HS-27A (cell line): ENCODE results near the gene SSX3.
"Not testable (repeated sequence)": the region's sequence is repeated elsewhere in the genome, so short reads cannot be mapped to it uniquely, and the experiment has no call there.

Source experiments
- DNase-seq: peaks from one replicate; pipeline ENCODE4 v3.0.0-alpha.2; 2012; ENCODE audit warnings: low read depth, missing footprints

The SSX3 gene, protein sequence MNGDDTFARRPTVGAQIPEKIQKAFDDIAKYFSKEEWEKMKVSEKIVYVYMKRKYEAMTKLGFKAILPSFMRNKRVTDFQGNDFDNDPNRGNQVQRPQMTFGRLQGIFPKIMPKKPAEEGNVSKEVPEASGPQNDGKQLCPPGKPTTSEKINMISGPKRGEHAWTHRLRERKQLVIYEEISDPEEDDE

DNA sequence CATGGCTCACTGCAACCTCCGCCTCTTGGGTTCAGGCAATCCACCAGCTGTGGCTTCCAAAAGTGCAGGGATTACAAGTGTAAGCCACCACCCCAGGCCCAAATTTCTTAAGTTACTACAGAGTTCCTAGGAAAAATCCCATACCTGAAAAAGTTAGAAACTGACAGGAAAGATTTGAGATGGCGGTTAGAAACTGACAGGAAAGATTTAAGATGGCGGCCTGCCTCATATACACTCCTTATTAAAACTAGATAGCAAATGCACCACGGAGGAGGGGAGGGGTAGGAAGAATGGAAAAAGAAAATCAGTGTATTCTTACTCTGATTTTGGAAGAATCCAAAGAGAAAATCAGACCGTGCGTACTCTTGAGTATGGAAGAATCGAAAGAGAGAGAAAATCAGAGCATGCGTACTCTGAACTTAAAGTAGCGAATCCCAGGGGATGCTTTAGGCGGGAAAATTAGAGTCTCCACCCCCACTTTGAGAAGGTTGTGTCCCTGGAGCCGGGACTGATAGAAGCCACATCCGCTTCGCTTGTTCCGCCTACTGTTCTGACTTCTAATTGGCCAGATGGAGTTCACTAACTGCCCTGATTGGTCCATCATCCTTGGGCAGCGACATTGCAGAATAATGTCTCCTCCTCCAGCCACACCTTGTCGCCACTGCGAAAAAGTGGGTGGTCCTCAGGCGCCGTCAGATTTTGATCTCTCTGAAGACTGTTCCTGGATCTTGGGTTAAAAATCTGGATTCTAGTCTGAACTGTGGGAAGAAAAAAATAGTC, at the start of gene SSX3:
Gene SSX3, minus strand, starts transcription at position 389 of the 780 bp plus-strand sequence. CDS start 1,454 bp downstream, outside the sequence.
- DNase-seq = not testable (repeated sequence)

DNA sequence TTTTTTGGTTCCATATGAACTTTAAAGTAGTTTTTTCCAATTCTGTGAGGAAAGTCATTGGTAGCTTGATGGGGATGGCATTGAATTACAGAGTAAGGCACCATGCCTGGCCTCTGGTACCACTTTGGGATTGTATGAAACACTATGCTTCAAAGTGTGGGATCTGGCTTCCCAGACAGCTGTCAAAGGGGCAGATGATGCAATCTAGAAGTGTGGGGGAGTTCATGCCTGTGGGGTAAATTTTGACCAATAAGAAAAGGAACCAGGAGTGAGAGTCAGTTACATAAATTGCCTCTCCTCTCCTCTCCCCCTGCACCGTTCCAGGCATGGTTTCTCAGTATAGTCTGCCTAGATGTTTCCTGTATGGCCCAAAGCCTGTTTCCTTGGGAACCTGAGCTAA, 41.3 kb upstream of the SSX3 start:
- DNase-seq = not testable (repeated sequence)

DNA sequence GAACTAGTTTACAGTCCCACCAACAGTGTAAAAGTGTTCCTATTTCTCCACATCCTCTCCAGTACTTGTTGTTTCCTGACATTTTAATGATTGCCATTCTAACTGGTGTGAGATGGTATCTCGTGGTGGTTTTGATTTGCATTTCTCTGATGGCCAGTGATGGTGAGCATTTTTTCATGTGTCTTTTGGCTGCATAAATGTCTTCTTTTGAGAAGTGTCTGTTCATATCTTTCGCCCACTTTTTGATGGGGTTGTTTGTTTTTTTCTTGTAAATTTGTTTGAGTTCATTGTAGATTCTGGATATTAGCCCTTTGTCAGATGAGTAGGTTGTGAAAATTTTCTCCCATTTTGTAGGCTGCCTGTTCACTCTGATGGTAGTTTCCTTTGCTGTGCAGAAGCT, 40.4 kb upstream of the SSX3 start:
- not testable (repeated sequence) for DNase-seq

DNA sequence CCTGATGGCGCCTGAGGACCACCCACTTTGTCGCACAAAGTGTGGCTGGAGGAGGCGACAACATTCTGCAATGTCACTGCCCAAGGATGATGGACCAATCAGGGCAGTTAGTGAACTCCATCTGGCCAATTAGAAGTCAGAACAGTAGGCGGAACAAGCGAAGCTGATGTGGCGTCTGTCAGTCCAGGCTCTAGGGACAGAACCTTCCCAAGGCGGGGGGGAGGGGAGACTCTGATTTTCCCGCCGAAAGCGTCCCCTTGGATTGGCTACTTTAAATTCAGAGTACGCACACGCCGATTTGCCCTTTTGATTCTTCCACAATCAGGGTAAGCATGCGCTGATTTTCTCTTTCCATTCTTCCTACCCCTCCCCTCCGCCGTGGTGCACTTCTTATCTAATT, 26.7 kb upstream of the SSX3 start, which contains the start of gene SSX4:
Gene SSX4, plus strand, starts transcription at position 301 of the 400 bp plus-strand sequence. CDS start 515 bp downstream, outside the sequence.
- DNase-seq = not testable (repeated sequence)

DNA sequence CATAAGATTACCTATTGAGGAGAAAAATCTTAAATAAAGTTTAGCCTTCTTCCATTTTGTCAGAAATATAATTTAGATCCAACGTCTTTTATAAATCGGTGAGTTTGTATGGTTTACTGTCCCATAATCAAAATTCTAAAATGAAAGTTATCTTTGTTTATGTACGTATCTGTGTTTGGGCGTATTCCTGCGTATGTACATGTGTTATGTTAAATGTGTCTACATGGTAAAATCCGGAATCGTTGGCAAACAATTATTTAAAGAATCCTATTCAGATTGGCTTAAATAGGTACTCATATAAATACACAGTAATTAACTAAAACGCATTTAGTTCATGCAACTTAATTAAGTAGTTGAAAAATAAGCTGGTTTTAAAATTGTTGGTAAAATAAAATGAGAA, 13.9 kb upstream of the SSX3 start:
- DNase-seq = not testable (repeated sequence)

DNA sequence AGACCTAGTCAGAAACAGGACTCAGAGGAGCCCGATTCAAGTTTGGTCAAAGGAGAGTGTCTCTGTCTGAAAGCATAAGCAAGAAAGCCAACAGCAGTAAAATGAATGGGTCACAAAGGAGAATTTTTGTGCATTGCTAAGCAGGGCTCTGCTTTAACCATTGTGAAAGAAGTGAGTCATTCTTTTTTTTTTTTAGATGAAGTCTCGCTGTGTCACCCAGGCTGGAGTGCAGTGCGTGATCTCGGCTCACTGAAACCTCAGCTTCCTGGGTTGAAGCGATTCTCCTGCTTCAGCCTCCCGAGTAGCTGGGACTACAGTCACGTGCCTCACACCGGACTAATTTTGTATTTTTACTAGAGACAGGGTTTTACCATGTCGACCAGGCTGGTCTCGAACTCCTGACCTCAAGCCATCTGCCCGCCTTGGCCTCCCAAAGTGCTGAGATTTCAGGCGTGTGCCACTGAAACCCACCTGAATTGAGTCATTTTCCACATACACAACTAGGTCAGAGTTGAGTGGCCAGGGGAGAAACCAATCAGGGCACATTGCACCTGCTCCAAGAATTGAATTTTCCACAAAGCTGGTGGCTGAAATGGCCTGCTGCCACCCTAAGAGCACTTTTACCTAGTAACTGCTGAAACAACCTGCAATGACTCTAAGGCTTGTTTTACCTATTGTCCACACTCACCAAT, 11.4 kb upstream of the SSX3 start:
- not testable (repeated sequence) for DNase-seq

DNA sequence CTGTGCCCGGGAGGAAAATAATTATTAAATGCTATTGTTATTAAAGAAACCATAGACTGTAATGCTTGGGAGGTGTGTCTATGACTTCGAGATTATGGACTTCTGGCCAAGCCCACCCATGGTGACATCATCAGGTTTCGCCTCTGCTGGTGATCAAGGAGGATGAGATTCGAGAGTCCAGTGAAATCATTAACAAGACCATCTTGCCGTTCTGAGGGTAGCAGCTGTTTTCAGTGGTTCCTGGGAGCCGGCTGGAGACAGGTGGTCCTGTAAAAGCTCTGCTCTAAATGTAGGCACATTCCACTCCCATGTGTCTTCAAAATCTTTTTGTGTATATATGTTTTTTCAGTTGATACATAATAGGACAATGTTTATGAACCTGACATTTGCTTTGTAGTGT, 2.8 kb upstream of the SSX3 start:
- not testable (repeated sequence) for DNase-seq

DNA sequence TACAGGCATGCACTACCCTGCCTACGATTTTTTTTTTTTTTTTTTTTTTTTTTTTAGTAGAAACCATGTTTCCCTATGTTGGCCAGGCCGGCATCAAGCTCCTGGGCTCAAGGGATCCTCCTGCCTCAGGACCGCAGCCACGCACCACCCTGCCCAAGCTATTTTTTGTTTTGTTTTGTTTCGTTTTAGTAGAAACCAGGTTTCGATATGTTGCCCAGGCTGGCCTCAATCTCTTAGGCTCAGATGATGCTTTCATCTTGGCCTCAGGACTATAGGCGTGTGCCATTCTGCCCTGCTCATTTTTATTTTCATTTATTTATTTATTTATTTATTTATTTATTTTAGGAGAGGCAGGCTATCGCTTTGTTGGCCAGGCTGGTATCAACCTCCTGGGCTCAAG, 1.2 kb upstream of the SSX3 start:
- DNase-seq = no peak

DNA sequence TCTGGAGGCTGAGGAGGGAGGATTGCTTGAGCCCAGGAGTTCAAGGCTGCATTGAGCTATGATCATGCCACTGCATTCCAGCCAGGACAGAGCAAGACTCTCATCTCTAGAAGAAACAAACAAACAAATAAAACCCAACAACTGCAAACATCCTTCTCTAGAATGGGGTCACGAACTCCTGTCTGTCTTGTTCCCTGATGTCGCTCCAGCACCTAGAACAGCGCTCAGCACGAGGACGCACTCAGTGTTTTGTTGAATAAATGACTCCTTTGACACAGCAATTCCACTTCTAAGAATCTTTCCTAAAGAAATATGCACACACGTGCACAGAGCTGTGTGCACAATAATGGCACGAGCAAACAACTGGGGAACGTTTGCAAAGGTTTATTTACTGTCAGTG, 10.4 kb downstream of the SSX3 start:
- not testable (repeated sequence) for DNase-seq

DNA sequence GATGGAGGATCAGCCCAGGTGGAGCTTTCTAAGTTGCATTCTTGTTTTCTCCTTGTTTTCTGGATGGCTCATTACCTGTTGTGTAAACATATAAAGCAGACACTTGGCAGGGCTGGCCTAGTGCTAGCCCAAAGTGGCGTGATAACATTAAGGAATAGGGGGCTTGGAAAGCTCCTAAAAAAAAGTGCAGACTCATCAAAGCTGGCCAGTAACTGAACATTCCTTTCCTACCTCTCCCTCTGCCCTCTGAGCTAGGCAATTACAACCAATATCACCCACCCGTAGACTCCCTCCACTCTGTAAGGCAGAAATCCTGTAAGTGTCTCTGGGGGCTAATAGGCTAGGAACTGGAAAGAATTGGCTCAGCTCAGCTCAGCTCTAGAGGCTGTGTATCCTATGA, 42.5 kb downstream of the SSX3 start:
- not testable (repeated sequence) for DNase-seq

DNA sequence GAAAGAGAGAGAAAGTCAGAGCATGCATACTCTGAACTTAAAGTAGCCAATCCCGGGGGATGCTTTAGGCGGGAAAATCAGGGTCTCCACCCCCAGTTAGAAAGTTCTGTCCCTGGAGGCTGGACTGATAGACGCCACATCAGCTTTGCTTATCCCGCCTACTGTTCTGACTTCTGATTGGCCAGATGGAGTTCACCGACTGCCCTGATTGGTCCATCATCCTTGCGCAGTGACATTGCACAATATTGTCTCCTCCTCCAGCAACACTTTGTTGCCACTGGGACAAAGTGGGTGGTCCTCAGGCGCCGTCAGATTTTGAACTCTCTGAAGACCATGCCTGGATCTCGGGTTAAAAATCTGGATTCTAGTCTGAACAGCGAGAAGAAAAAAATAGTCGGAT, 50.3 kb downstream of the SSX3 start:
- DNase-seq = no peak
